IMR-90 (cell line): ENCODE results near the gene TMEM170B. TPM values are rescaled to one million over a fixed set of nuclear protein-coding genes. Genes with fewer than 3 reads are reported as not detected.

Experiments
- ATAC-seq: fragments of 200-7000 bp; cut with Tn5 transposase; 2 replicates; pipeline ENCODE4 v1.9.1; 2020; ENCODE audit warnings: low read depth, mild to moderate bottlenecking, moderate library complexity
- BruUV-seq: library from RNA; stranded (reverse); fragments of 400-500 nt; replicated peaks from 2 replicates; lab custom pipeline; 2021; lab: Mats Ljungman, UMichigan
- CTCF ChIA-PET: fragments of 300-600 bp; formaldehyde crosslinking; extraction: SDS; loops from one replicate; lab custom pipeline; 2021; ENCODE audit warnings: antibody characterized with exemption; lab: Yijun Ruan, JAX
- POLR2A ChIA-PET: fragments of 300-600 bp; sonication (Branson Sonifier 250); formaldehyde crosslinking; loops from one replicate; lab custom pipeline; 2022; ENCODE audit warnings: antibody characterized with exemption; ENCODE audit not compliant: unreplicated experiment; lab: Charles Lee
- DNase-seq: peaks from one replicate; pipeline ENCODE4 v3.0.0; 2013
- H2AFZ ChIP-seq: replicated peaks from 2 replicates; pipeline ENCODE3; 2013; ENCODE audit warnings: low read length, mild to moderate bottlenecking; ENCODE audit not compliant: poor library complexity
- H2AK5ac ChIP-seq: 2 replicates; pipeline ENCODE4 v1.6.1; 2013; ENCODE audit warnings: low read depth, low read length, inconsistent platforms
- H2AK9ac ChIP-seq: replicated peaks from 2 replicates; pipeline ENCODE3; 2013; ENCODE audit warnings: mild to moderate bottlenecking, low read depth, low read length, moderate library complexity; ENCODE audit not compliant: poor library complexity
- H2BK120ac ChIP-seq: 2 replicates; pipeline ENCODE4 v1.6.1; 2013; ENCODE audit warnings: low read depth, low read length, inconsistent platforms
- H2BK15ac ChIP-seq: 3 replicates; pipeline ENCODE4 v1.6.1; 2013; ENCODE audit warnings: low read depth, low read length, inconsistent platforms
- H2BK20ac ChIP-seq: 2 replicates; pipeline ENCODE4 v1.6.1; 2013; ENCODE audit warnings: low read depth, mild to moderate bottlenecking, inconsistent platforms, low read length, moderate library complexity
- H2BK5ac ChIP-seq: 2 replicates; pipeline ENCODE4 v1.6.1; 2013; ENCODE audit warnings: mild to moderate bottlenecking, low read depth, low read length, inconsistent platforms; ENCODE audit not compliant: poor library complexity, severe bottlenecking
- H3K14ac ChIP-seq: replicated peaks from 2 replicates; pipeline ENCODE4 v1.6.1; 2013; ENCODE audit warnings: low read depth, low read length, inconsistent platforms
- H3K18ac ChIP-seq: 2 replicates; pipeline ENCODE4 v1.6.1; 2013; ENCODE audit warnings: low read depth, low read length, control low read depth
- H3K23ac ChIP-seq: 2 replicates; pipeline ENCODE4 v1.6.1; 2013; ENCODE audit warnings: low read depth, low read length, inconsistent platforms
- H3K27ac ChIP-seq: 2 replicates; pipeline ENCODE4 v1.5.1; 2013; ENCODE audit warnings: mild to moderate bottlenecking, control low read depth, low read length; ENCODE audit not compliant: insufficient read depth
- H3K27me3 ChIP-seq: 2 replicates; pipeline ENCODE4 v1.6.1; 2013; ENCODE audit warnings: low read length; ENCODE audit not compliant: control insufficient read depth, insufficient read depth
- H3K36me3 ChIP-seq: 2 replicates; pipeline ENCODE4 v1.6.1; 2013; ENCODE audit warnings: low read length, mixed read lengths; ENCODE audit not compliant: control insufficient read depth, insufficient read depth
- H3K4ac ChIP-seq: 2 replicates; pipeline ENCODE4 v1.6.1; 2013; ENCODE audit warnings: low read depth, low read length, inconsistent platforms
- H3K4me1 ChIP-seq: 2 replicates; pipeline ENCODE4 v1.6.1; 2013; ENCODE audit warnings: low read length, mixed read lengths; ENCODE audit not compliant: control insufficient read depth, insufficient read depth
- H3K4me2 ChIP-seq: 2 replicates; pipeline ENCODE4 v1.6.1; 2013; ENCODE audit warnings: low read depth, mild to moderate bottlenecking, control low read depth, low read length, moderate library complexity
- H3K4me3 ChIP-seq: 2 replicates; pipeline ENCODE4 v1.5.1; 2013; ENCODE audit warnings: low read depth, mild to moderate bottlenecking, control low read depth, low read length, moderate library complexity; ENCODE audit not compliant: insufficient read depth
- H3K56ac ChIP-seq: 2 replicates; pipeline ENCODE4 v1.6.1; 2013; ENCODE audit warnings: low read length, inconsistent platforms; ENCODE audit not compliant: insufficient read depth; ENCODE audit errors: extremely low read depth
- H3K79me1 ChIP-seq, 2 experiments: 2 replicates each; pipeline ENCODE4 v1.6.1; 2013; ENCODE audit warnings: low read length in 2 of 2, inconsistent platforms in 1 of 2, low read depth in 1 of 2
- H3K9ac ChIP-seq: 2 replicates; pipeline ENCODE4 v1.6.1; 2013; ENCODE audit warnings: low read depth, low read length, control low read depth
- H3K9me1 ChIP-seq: 2 replicates; pipeline ENCODE4 v1.6.1; 2013; ENCODE audit warnings: low read length, inconsistent platforms; ENCODE audit not compliant: insufficient read depth
- H3K9me3 ChIP-seq: 2 replicates; pipeline ENCODE4 v1.6.1; 2013; ENCODE audit warnings: low read length; ENCODE audit not compliant: control insufficient read depth, insufficient read depth
- H4K20me1 ChIP-seq: 2 replicates; pipeline ENCODE4 v1.6.1; 2013; ENCODE audit warnings: low read length, inconsistent platforms; ENCODE audit not compliant: insufficient read depth
- H4K5ac ChIP-seq: 2 replicates; pipeline ENCODE4 v1.6.1; 2013; ENCODE audit warnings: mild to moderate bottlenecking, low read depth, low read length, control low read depth
- H4K8ac ChIP-seq, 2 experiments: 2 replicates each; pipeline ENCODE4 v1.6.1; 2013; ENCODE audit warnings: low read depth in 2 of 2, low read length in 2 of 2, control low read depth in 1 of 2, inconsistent platforms in 1 of 2
- H4K91ac ChIP-seq: 2 replicates; pipeline ENCODE4 v1.6.1; 2013; ENCODE audit warnings: low read depth, low read length, inconsistent platforms; ENCODE audit not compliant: insufficient read depth
- CEBPB ChIP-seq: IDR thresholded peaks from 2 replicates; pipeline ENCODE4 v1.6.1; 2012; ENCODE audit warnings: low read depth, low read length, improper control_type of control experiment
- CTCF ChIP-seq: conservative IDR thresholded peaks from 2 replicates; pipeline ENCODE4 v1.5.1; 2012; ENCODE audit warnings: mild to moderate bottlenecking, low read depth, low read length, improper control_type of control experiment
- MAZ ChIP-seq: IDR thresholded peaks from 2 replicates; pipeline ENCODE4 v1.6.1; 2012; ENCODE audit warnings: low read depth, mild to moderate bottlenecking, low read length, improper control_type of control experiment, moderate library complexity, borderline replicate concordance
- POLR2A ChIP-seq: IDR thresholded peaks from 2 replicates; pipeline ENCODE4 v1.6.1; 2012; ENCODE audit warnings: mild to moderate bottlenecking, low read depth, low read length
- RCOR1 ChIP-seq: IDR thresholded peaks from 2 replicates; pipeline ENCODE4 v1.6.1; 2012; ENCODE audit warnings: mild to moderate bottlenecking, low read length, improper control_type of control experiment; ENCODE audit not compliant: insufficient replicate concordance
- SMC3 ChIP-seq: fragments of 150-350 bp; IDR thresholded peaks from 2 replicates; pipeline ENCODE4 v1.6.1; 2016; ENCODE audit warnings: low read depth, mild to moderate bottlenecking, antibody characterized with exemption, low read length, moderate library complexity
- WGBS, 2 experiments: methylation state at CpG; one replicate each; pipeline versions ENCODE4 v1.1.5 to v1.1.7; 2013; ENCODE audit warnings: missing lambda C conversion rate in 2 of 2; ENCODE audit not compliant: insufficient read length in 1 of 2; ENCODE audit errors: extremely low coverage in 2 of 2; 5-methylcytosine and 5-hydroxymethylcytosine counted together
- dilution Hi-C: fragments of 300-500 bp; cut with HindIII; formaldehyde crosslinking; loops from one replicate; pipeline ENCODE4 v1.14.3; 2018; ENCODE audit warnings: low sequenced_read_pairs; ENCODE audit not compliant: unreplicated experiment
- in situ Hi-C: fragments of 300-500 bp; cut with MboI; formaldehyde crosslinking; loops from 3 replicates; pipeline ENCODE4 v1.14.3; 2019; ENCODE audit warnings: low sequenced_read_pairs, inconsistent platforms, mixed read lengths
- intact Hi-C: fragments of 100-400 bp; cut with micrococcal nuclease; formaldehyde crosslinking; loops from 2 replicates; pipeline ENCODE4 v1.10.0; 2022
- polyA plus RNA-seq, 3 experiments: library from polyadenylated mRNA; depleted of rRNA; stranded (reverse); fragments of >200 nt; gene quantifications; 2 replicates each; pipeline ENCODE4 v1.2.3, GENCODE V29; 2012; ENCODE audit warnings: low replicate concordance in 1 of 3
- total RNA-seq: library from RNA; depleted of rRNA; stranded (reverse); fragments of >200 nt; gene quantifications from 2 replicates; pipeline ENCODE4 v1.2.3, GENCODE V29; 2012
- TF ChIP-seq, protein P1 (sequence below): fragments of 150-350 bp; IDR thresholded peaks from 2 replicates; pipeline ENCODE4 v1.6.1; 2017; ENCODE audit warnings: mild to moderate bottlenecking, antibody characterized with exemption, low read length, low read depth
- TF ChIP-seq, protein P2 (sequence below): fragments of 150-350 bp; IDR thresholded peaks from 2 replicates; pipeline ENCODE4 v1.6.1; 2016; ENCODE audit warnings: low read depth, mild to moderate bottlenecking, low read length, moderate library complexity, borderline replicate concordance

The TMEM170B gene
- total and polyA plus RNA-seq, 2 of the 4 experiments (the other 2 are of a cell fraction): 0.10 to 0.18 TPM

GRCh38 chr6:11551053-11551452 is 13.5 kb downstream of the TMEM170B start:
- Histone ChIP-seq H2BK5ac (no peak overlapping the region), H3K27me3 (no peaks in the 10 kb centered on the region; the same call in 1 of the 2 replicates), H4K20me1 (no peaks in the 10 kb centered on the region), H3K18ac (no peak overlapping the region), H2AK9ac (no peak overlapping the region), H3K4ac (no peak overlapping the region), H3K27ac (no peak overlapping the region), H3K23ac (no peak overlapping the region), H4K91ac (no peak overlapping the region), H3K79me1 (no peaks in the 10 kb centered on the region), H3K36me3 (no peaks in the 10 kb centered on the region), H2AFZ (no peak overlapping the region), H2BK20ac (no peak overlapping the region), H3K9ac (no peak overlapping the region), H3K14ac (no peak overlapping the region), H3K9me1 (0 out of 2 replicates have a peak, but pooled peaks cover 3% of the 10 kb centered on the region), H2BK120ac (no peak overlapping the region), H4K5ac (no peak overlapping the region), H3K4me1 (no peaks in the 10 kb centered on the region), H4K8ac (no peak overlapping the region), H3K9me3 (no peaks in the 10 kb centered on the region), H2BK15ac (no peak overlapping the region), H3K4me2 (no peak overlapping the region), H3K56ac (no peak overlapping the region), H2AK5ac (no peak overlapping the region), H3K4me3 (no peak overlapping the region)
- no CpG with 5 or more reads among the region's 1 CpG for WGBS, 2 experiments
- CTCF ChIA-PET: no interaction called here
- POLR2A ChIA-PET: no interaction called here
- ATAC-seq (no peak), DNase-seq (no peak)
- in situ Hi-C loops (loop anchor here (25.0 kb wide), 2 partner anchors 1064 to 1336 kb away; no protein-coding TSS in a partner anchor), dilution Hi-C loops (no loop called here), intact Hi-C loops (no loop called here)
- no TSS peak for BruUV-seq
- no peak for TF ChIP-seq CTCF
- TF ChIP-seq MAZ: no peak
- TF ChIP-seq, protein P1, sequence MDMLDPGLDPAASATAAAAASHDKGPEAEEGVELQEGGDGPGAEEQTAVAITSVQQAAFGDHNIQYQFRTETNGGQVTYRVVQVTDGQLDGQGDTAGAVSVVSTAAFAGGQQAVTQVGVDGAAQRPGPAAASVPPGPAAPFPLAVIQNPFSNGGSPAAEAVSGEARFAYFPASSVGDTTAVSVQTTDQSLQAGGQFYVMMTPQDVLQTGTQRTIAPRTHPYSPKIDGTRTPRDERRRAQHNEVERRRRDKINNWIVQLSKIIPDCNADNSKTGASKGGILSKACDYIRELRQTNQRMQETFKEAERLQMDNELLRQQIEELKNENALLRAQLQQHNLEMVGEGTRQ: no peak
- TF ChIP-seq POLR2A: no peak
- no peak for TF ChIP-seq RCOR1
- TF ChIP-seq, protein P2, sequence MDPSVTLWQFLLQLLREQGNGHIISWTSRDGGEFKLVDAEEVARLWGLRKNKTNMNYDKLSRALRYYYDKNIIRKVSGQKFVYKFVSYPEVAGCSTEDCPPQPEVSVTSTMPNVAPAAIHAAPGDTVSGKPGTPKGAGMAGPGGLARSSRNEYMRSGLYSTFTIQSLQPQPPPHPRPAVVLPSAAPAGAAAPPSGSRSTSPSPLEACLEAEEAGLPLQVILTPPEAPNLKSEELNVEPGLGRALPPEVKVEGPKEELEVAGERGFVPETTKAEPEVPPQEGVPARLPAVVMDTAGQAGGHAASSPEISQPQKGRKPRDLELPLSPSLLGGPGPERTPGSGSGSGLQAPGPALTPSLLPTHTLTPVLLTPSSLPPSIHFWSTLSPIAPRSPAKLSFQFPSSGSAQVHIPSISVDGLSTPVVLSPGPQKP: no peak
- TF ChIP-seq SMC3: no peak
- TF ChIP-seq CEBPB: no peak
